CD4-positive, alpha-beta T cell (primary cell): ENCODE measurements around the gene SPOPL. TPM values are rescaled to one million over a fixed set of nuclear protein-coding genes. Genes with fewer than 3 reads are reported as not detected.

ENCODE experiments used
- ATAC-seq: fragments of 200-7000 bp; cut with Tn5 transposase; one replicate; pipeline ENCODE4 v1.10.0; 2022; ENCODE audit warnings: mild to moderate bottlenecking; ENCODE audit not compliant: poor library complexity
- CTCF ChIA-PET: fragments of 350-600 bp; sonication (Branson Sonifier 250); formaldehyde crosslinking; loops from one replicate; lab custom pipeline; 2021; ENCODE audit warnings: antibody characterized with exemption, inconsistent platforms; lab: Charles Lee
- POLR2A ChIA-PET: fragments of 350-600 bp; sonication (Branson Sonifier 250); formaldehyde crosslinking; loops from one replicate; lab custom pipeline; 2021; ENCODE audit warnings: antibody characterized with exemption, inconsistent platforms; lab: Charles Lee
- DNase-seq, 14 experiments: peaks; one replicate each; pipeline ENCODE4 v3.0.0-alpha.2; 2013 to 2020; ENCODE audit warnings: mixed read lengths in 2 of 14
- H3K27ac ChIP-seq, 2 donors: one replicate each; pipeline versions ENCODE4 v1.5.1 to v1.7.0; 2013; ENCODE audit warnings: low read length in 2 of 2, low read depth in 1 of 2, mild to moderate bottlenecking in 1 of 2
- H3K27me3 ChIP-seq, 2 experiments: 1 replicate in 1 of 2; 2 replicates in 1 of 2; pipeline versions ENCODE4 v1.6.1 to v1.7.0; 2013; ENCODE audit warnings: low read length in 2 of 2, control low read depth in 1 of 2, mild to moderate bottlenecking in 1 of 2, moderate library complexity in 1 of 2; ENCODE audit not compliant: insufficient read depth in 2 of 2, control insufficient read depth in 1 of 2
- H3K36me3 ChIP-seq: one replicate; pipeline ENCODE4 v1.6.1; 2013; ENCODE audit warnings: low read length, control low read depth; ENCODE audit not compliant: insufficient read depth
- H3K4me1 ChIP-seq: one replicate; pipeline ENCODE4 v1.6.1; 2013; ENCODE audit warnings: low read length, control low read depth; ENCODE audit not compliant: insufficient read depth
- H3K4me3 ChIP-seq: one replicate; pipeline ENCODE4 v1.5.1; 2013; ENCODE audit warnings: mild to moderate bottlenecking, low read length, moderate library complexity
- H3K9me3 ChIP-seq, 2 experiments: 1 replicate in 1 of 2; 2 replicates in 1 of 2; pipeline versions ENCODE4 v1.6.1 to v1.7.0; 2013; ENCODE audit warnings: low read length in 2 of 2, mild to moderate bottlenecking in 2 of 2, control low read depth in 1 of 2, moderate library complexity in 1 of 2; ENCODE audit not compliant: control insufficient read depth in 1 of 2, insufficient read depth in 1 of 2
- H3K27ac Mint-ChIP-seq: one replicate; pipeline ENCODE4 v1.8.0; 2020; ENCODE audit warnings: mixed read lengths
- H3K27me3 Mint-ChIP-seq: one replicate; pipeline ENCODE4 v1.8.0; 2021; ENCODE audit warnings: mixed read lengths
- H3K36me3 Mint-ChIP-seq: one replicate; pipeline ENCODE4 v1.8.0; 2021; ENCODE audit warnings: low read depth, mixed read lengths
- H3K4me1 Mint-ChIP-seq: one replicate; pipeline ENCODE4 v1.8.0; 2021; ENCODE audit warnings: low read depth, mixed read lengths
- H3K4me3 Mint-ChIP-seq: one replicate; pipeline ENCODE4 v1.8.0; 2020; ENCODE audit warnings: mild to moderate bottlenecking, mixed read lengths
- H3K9me3 Mint-ChIP-seq: one replicate; pipeline ENCODE4 v1.8.0; 2020; ENCODE audit warnings: mixed read lengths
- intact Hi-C, 2 experiments: fragments of 100-400 bp; cut with DNase I in 1 of 2; cut with micrococcal nuclease in 1 of 2; formaldehyde crosslinking; loops; one replicate each; pipeline versions ENCODE4 v1.15.1 to v1.9.0; 2023 to 2025; cut with DNase I, micrococcal nuclease
- total RNA-seq, 174 experiments: library from RNA in 2 of 174; stranded (reverse) in 2 of 174; gene quantifications; one replicate each; pipeline ENCODE4 v1.2.3 and lab custom pipeline; 2021 to 2026
- TF ChIP-seq, protein P1 (sequence below): fragments of 200-600 bp; IDR thresholded peaks from one replicate; pipeline ENCODE4 v1.8.0; 2022; ENCODE audit warnings: antibody characterized with exemption, mild to moderate bottlenecking

Gene SPOPL
- total RNA-seq, 2 experiments from 2014 or later = 12.0 to 13.2 TPM

DNA sequence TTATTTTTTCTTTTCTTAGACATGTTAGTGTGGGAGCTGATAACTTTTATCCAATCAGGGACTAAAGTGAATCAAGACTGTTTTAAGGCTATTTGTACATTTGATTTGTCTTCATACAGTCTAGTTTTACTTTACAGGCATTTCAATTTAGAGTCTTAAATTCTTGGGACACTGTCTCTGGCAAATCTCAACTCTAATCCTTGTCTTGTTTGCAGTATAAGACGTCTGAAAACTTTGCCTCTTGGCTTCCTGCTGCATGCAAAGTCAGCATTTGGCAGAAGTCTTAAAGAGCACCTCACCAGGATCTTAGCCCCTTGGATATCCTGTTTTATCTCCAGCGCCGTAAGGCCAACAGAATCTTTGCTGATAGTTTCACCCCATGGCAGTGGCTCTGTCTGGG, 30.3 kb downstream of the SPOPL start:
- Mint-ChIP-seq H3K27me3 (no peaks in the 10 kb centered on the region), H3K4me1 (peaks cover 51% of the 10 kb centered on the region), H3K36me3 (peaks cover 45% of the 10 kb centered on the region), H3K4me3 (no peak overlapping the region), H3K27ac (no peak overlapping the region), H3K9me3 (peaks cover 2% of the 10 kb centered on the region)
- Histone ChIP-seq H3K9me3 (no peaks in the 10 kb centered on the region), H3K4me3 (no peak overlapping the region), H3K27me3 (no peaks in the 10 kb centered on the region), H3K27ac (no peak overlapping the region), H3K36me3 (peaks cover 4% of the 10 kb centered on the region), H3K4me1 (no peaks in the 10 kb centered on the region)
- TF ChIP-seq, protein P1, sequence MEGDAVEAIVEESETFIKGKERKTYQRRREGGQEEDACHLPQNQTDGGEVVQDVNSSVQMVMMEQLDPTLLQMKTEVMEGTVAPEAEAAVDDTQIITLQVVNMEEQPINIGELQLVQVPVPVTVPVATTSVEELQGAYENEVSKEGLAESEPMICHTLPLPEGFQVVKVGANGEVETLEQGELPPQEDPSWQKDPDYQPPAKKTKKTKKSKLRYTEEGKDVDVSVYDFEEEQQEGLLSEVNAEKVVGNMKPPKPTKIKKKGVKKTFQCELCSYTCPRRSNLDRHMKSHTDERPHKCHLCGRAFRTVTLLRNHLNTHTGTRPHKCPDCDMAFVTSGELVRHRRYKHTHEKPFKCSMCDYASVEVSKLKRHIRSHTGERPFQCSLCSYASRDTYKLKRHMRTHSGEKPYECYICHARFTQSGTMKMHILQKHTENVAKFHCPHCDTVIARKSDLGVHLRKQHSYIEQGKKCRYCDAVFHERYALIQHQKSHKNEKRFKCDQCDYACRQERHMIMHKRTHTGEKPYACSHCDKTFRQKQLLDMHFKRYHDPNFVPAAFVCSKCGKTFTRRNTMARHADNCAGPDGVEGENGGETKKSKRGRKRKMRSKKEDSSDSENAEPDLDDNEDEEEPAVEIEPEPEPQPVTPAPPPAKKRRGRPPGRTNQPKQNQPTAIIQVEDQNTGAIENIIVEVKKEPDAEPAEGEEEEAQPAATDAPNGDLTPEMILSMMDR = no peak
- ChIA-PET CTCF (no interaction called here), POLR2A (no interaction called here)
- intact Hi-C loops = no loop called here
- DNase-seq (no peak), ATAC-seq (no peak)

DNA sequence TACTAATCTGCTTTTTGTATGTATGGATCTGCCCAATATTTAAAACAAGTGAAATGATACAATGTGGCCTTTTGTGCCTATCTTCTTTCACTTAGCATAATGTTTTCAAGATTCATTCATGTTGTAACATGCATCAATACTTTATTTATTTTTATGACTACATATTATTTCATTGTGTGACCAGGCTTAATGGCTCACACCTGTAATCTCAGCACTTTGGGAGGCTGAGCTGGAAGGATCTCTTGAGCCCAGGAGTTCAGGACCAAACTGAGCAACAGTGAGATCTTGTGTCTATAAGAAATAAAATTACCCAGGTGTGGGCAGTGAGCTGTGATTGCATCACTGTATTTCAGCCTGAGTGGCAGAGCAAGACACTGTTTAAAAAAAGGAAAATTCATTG, 33.2 kb downstream of the SPOPL start:
- Mint-ChIP-seq H3K4me3 (no peak overlapping the region), H3K27me3 (no peaks in the 10 kb centered on the region)
- POLR2A ChIA-PET = no interaction called here

GRCh38 chr2:138536302-138536701, 34.7 kb downstream of the SPOPL start:
- Mint-ChIP-seq H3K27ac (no peak overlapping the region), H3K4me3 (no peak overlapping the region), H3K27me3 (no peaks in the 10 kb centered on the region), H3K9me3 (peaks cover 5% of the 10 kb centered on the region), H3K4me1 (peaks cover 15% of the 10 kb centered on the region), H3K36me3 (peaks cover 70% of the 10 kb centered on the region)
- intact Hi-C loops = no loop called here
- DNase-seq (no peak), ATAC-seq (no peak)
- CTCF ChIA-PET = no interaction called here
- no peaks in the 10 kb centered on the region for H3K4me1 ChIP-seq
- no peak overlapping the region for H3K4me3 ChIP-seq
- peaks cover 11% of the 10 kb centered on the region for H3K36me3 ChIP-seq
- peaks cover 3 to 6% of the 10 kb centered on the region in 2 experiments for H3K9me3 ChIP-seq
- no peaks in the 10 kb centered on the region for H3K27me3 ChIP-seq
- H3K27ac ChIP-seq = no peak overlapping the region
- TF ChIP-seq, protein P1 = no peak
- POLR2A ChIA-PET = no interaction called here

More for the DNA sequence above, 33.2 kb downstream of the SPOPL start:
- Histone ChIP-seq H3K4me3 (no peak overlapping the region), H3K4me1 (no peaks in the 10 kb centered on the region), H3K27me3 (no peaks in the 10 kb centered on the region), H3K27ac (no peak overlapping the region), H3K36me3 (peaks cover 11% of the 10 kb centered on the region), H3K9me3 (peaks cover 3 to 6% of the 10 kb centered on the region in 2 experiments)
- peaks cover 5% of the 10 kb centered on the region for H3K9me3 Mint-ChIP-seq
- ATAC-seq (no peak), DNase-seq (no peak)
- H3K4me1 Mint-ChIP-seq = peaks cover 27% of the 10 kb centered on the region
- TF ChIP-seq, protein P1 = no peak
- CTCF ChIA-PET = no interaction called here
- intact Hi-C loops = no loop called here
- peaks cover 55% of the 10 kb centered on the region for H3K36me3 Mint-ChIP-seq
- no peak overlapping the region for H3K27ac Mint-ChIP-seq
